ENCODE results near the gene VWCE.
"Not testable (repeated sequence)": the region's sequence is repeated elsewhere in the genome, so short reads cannot be mapped to it uniquely, and the experiment has no call there.

DNA sequence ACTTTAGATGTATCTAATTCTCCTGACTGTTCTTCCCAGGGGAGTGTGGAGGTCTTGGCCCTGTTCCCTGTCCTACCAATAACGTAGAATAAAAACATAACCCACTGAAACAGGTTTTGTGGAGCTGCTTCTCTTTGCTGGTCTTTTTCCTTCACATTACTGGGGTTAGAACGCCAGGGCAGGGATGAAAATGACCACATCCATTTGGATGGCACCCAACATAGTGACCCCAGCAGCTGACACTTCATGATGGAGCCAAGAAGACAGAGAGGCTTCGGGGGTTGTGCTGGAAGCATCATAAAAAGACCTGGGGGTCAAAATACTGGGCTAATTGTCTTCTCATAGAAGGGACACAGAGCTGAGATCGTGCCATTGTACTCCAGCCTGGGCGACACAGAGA lies 63.5 kb downstream of the VWCE start:
- not testable (repeated sequence) for TF ChIP-seq EZH2 (IDR thresholded peaks at IDR 0.05); SIN3A (IDR thresholded peaks at IDR 0.05; ENCODE audit: low read depth); ELF1 (IDR thresholded peaks at IDR 0.05; ENCODE audit: borderline replicate concordance, low read depth); YY1 (IDR thresholded peaks at IDR 0.05; ENCODE audit: extremely low read depth, insufficient replicate concordance, low read depth, low read length); CEBPB (IDR thresholded peaks at IDR 0.05; ENCODE audit: low read depth); POLR2AphosphoS5 (IDR thresholded peaks at IDR 0.05; ENCODE audit: low read depth, low read length); EZH2phosphoT487 (IDR thresholded peaks at IDR 0.05; ENCODE audit: borderline replicate concordance); SRF (IDR thresholded peaks at IDR 0.05; ENCODE audit: low read depth); POLR2A (IDR thresholded peaks at IDR 0.05; ENCODE audit: borderline replicate concordance, extremely low read depth, insufficient read depth, insufficient read length); RAD21 (IDR thresholded peaks at IDR 0.05; ENCODE audit: low read depth)
- TF ChIP-seq, protein P1, sequence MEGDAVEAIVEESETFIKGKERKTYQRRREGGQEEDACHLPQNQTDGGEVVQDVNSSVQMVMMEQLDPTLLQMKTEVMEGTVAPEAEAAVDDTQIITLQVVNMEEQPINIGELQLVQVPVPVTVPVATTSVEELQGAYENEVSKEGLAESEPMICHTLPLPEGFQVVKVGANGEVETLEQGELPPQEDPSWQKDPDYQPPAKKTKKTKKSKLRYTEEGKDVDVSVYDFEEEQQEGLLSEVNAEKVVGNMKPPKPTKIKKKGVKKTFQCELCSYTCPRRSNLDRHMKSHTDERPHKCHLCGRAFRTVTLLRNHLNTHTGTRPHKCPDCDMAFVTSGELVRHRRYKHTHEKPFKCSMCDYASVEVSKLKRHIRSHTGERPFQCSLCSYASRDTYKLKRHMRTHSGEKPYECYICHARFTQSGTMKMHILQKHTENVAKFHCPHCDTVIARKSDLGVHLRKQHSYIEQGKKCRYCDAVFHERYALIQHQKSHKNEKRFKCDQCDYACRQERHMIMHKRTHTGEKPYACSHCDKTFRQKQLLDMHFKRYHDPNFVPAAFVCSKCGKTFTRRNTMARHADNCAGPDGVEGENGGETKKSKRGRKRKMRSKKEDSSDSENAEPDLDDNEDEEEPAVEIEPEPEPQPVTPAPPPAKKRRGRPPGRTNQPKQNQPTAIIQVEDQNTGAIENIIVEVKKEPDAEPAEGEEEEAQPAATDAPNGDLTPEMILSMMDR (IDR thresholded peaks at IDR 0.05 in 2 of 3, conservative IDR thresholded peaks at IDR 0.05 in 1 of 3; ENCODE audit: borderline replicate concordance in 1 of 3, insufficient read depth in 1 of 3, low read depth in 2 of 3, low read length in 2 of 3): not testable (repeated sequence)
- TF ChIP-seq, protein P2, sequence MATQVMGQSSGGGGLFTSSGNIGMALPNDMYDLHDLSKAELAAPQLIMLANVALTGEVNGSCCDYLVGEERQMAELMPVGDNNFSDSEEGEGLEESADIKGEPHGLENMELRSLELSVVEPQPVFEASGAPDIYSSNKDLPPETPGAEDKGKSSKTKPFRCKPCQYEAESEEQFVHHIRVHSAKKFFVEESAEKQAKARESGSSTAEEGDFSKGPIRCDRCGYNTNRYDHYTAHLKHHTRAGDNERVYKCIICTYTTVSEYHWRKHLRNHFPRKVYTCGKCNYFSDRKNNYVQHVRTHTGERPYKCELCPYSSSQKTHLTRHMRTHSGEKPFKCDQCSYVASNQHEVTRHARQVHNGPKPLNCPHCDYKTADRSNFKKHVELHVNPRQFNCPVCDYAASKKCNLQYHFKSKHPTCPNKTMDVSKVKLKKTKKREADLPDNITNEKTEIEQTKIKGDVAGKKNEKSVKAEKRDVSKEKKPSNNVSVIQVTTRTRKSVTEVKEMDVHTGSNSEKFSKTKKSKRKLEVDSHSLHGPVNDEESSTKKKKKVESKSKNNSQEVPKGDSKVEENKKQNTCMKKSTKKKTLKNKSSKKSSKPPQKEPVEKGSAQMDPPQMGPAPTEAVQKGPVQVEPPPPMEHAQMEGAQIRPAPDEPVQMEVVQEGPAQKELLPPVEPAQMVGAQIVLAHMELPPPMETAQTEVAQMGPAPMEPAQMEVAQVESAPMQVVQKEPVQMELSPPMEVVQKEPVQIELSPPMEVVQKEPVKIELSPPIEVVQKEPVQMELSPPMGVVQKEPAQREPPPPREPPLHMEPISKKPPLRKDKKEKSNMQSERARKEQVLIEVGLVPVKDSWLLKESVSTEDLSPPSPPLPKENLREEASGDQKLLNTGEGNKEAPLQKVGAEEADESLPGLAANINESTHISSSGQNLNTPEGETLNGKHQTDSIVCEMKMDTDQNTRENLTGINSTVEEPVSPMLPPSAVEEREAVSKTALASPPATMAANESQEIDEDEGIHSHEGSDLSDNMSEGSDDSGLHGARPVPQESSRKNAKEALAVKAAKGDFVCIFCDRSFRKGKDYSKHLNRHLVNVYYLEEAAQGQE (IDR thresholded peaks at IDR 0.05; ENCODE audit: low read depth): not testable (repeated sequence)
